H54 (cell line): ENCODE data around the gene POLR2C.
"Not testable (repeated sequence)": the region's sequence is repeated elsewhere in the genome, so short reads cannot be mapped to it uniquely, and the experiment has no call there.

Source experiments
- DNase-seq: peaks from one replicate; pipeline ENCODE4 v3.0.0; 2011; ENCODE audit warnings: low spot score, mixed read lengths; ENCODE audit not compliant: insufficient read length
- FAIRE-seq: peaks from 3 replicates; lab custom pipeline; 2011; peaks lifted over from hg19 to GRCh38; lab: Jason Lieb, UNC
- POLR2A ChIP-seq: IDR thresholded peaks from 2 replicates; pipeline ENCODE4 v1.6.1; 2011; ENCODE audit warnings: low read depth, mild to moderate bottlenecking, low read length

The POLR2C gene

GRCh38 chr16:57434003-57434402 lies 28.5 kb upstream of the POLR2C start:
- DNase-seq (no peak), FAIRE-seq (no peak)
- TF ChIP-seq POLR2A = no peak

GRCh38 chr16:57435838-57436237 lies 26.6 kb upstream of the POLR2C start:
- no peak for TF ChIP-seq POLR2A
- FAIRE-seq = no peak
- DNase-seq = no peak

- FAIRE-seq, DNase-seq: not testable (repeated sequence)
Measured at GRCh38 chr16:57439947-57440346, 22.5 kb upstream of the POLR2C start.

GRCh38 chr16:57440551-57440950 lies 21.9 kb upstream of the POLR2C start:
- DNase-seq, FAIRE-seq: not testable (repeated sequence)

GRCh38 chr16:57444711-57445110 lies 17.8 kb upstream of the POLR2C start:
- no peak for FAIRE-seq
- TF ChIP-seq POLR2A = no peak
- no peak for DNase-seq

- FAIRE-seq (no peak), DNase-seq (no peak)
- no peak for TF ChIP-seq POLR2A
Measured at GRCh38 chr16:57445510-57445909, 17.0 kb upstream of the POLR2C start.

- FAIRE-seq = no peak
Measured at GRCh38 chr16:57446531-57447185, 15.8 kb upstream of the POLR2C start.

DNA sequence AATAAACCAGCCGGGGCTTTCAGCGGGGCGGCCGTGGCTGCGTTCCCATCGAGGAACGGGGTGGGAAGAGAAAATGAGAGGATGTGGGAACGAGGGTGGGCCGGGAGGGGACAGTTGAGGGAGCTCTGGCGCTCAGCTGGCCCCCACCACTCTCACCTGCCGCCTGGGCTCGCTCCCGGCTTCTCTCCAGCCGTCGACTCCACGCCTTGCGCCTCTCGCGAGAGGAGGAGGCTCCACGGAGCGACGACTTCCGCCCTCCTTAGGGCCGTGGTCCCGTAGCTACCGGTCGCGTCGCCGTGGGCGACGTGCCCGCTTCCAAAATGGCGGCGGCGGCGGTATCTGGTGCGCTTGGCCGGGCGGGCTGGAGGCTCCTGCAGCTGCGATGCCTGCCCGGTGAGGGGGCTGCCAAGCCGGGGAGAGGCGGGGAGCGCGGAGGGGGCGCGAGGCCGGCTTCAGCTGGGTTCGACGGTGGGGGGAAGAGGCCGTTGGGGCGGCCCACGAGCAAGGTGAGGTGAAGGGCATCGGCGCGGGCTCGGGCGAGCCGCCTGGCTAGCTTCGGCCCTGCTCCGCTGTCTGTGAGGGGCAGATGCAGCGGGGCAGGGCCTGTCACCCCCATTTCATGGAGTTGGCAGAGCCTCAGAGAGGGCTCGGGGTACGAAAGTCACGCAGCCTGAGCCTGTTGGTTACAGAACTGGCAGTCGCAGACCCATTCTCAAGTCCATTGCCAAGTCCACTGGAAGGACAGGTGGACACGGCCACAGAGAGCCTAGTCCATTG lies 15.1 kb upstream of the POLR2C start, which contains the start of the genes CIAPIN1 and COQ9:
Gene CIAPIN1, minus strand, starts transcription at position 200 of the 777 bp plus-strand sequence. CDS start 6,457 bp downstream, outside the sequence.
Gene COQ9, plus strand, starts transcription at position 294 of the 777 bp plus-strand sequence. Its CDS starts 27 bp downstream, at position 321.
- TF ChIP-seq POLR2A = peak; percentile 87
- FAIRE-seq (no peak), DNase-seq (peak; percentile 94)

More at GRCh38 chr16:57446531-57447185, 15.8 kb upstream of the POLR2C start:
- DNase-seq = peak; percentile 33
- no peak for TF ChIP-seq POLR2A

- no peak for TF ChIP-seq POLR2A
- FAIRE-seq = no peak
Measured at GRCh38 chr16:57452021-57452420, 10.5 kb upstream of the POLR2C start.

GRCh38 chr16:57462978-57463362 lies 491 bp downstream of the POLR2C start:
- TF ChIP-seq POLR2A = no peak
- DNase-seq (no peak), FAIRE-seq (no peak)

More at GRCh38 chr16:57452021-57452420, 10.5 kb upstream of the POLR2C start:
- no peak for DNase-seq

- DNase-seq (no peak), FAIRE-seq (no peak)
- TF ChIP-seq POLR2A = no peak
Measured at GRCh38 chr16:57464523-57464922, 2.0 kb downstream of the POLR2C start.

GRCh38 chr16:57468346-57468745 lies 5.9 kb downstream of the POLR2C start:
- no peak for FAIRE-seq
- no peak for DNase-seq
- no peak for TF ChIP-seq POLR2A

GRCh38 chr16:57469046-57469445 lies 6.6 kb downstream of the POLR2C start:
- DNase-seq (no peak), FAIRE-seq (no peak)
- TF ChIP-seq POLR2A = no peak

- FAIRE-seq (no peak), DNase-seq (no peak)
- no peak for TF ChIP-seq POLR2A
Measured at GRCh38 chr16:57469917-57470470, 7.5 kb downstream of the POLR2C start.

DNA sequence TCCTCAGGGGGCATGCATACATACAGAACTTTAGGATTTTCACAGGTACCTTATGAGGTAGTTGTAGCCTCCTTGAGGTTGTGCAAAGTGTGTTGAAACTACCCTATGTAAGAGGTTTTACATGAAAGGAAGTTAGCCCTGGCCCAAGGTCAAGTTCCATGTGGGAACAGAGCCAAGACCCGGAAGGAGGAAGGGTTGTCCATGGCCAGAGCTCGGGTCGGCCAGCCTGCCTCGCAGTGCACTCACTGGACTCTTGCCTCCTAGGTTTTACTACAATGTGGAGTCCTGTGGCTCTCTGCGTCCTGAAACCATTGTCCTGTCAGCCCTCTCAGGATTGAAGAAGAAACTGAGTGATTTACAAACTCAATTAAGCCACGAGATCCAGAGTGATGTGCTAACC lies 8.2 kb downstream of the POLR2C start:
- FAIRE-seq = no peak
- no peak for TF ChIP-seq POLR2A

More for the DNA sequence above, 8.2 kb downstream of the POLR2C start:
- DNase-seq = no peak
